ENCODE measurements around the gene DOCK9.
"Not testable (repeated sequence)": the region's sequence is repeated elsewhere in the genome, so short reads cannot be mapped to it uniquely, and the experiment has no call there.

Gene DOCK9

DNA sequence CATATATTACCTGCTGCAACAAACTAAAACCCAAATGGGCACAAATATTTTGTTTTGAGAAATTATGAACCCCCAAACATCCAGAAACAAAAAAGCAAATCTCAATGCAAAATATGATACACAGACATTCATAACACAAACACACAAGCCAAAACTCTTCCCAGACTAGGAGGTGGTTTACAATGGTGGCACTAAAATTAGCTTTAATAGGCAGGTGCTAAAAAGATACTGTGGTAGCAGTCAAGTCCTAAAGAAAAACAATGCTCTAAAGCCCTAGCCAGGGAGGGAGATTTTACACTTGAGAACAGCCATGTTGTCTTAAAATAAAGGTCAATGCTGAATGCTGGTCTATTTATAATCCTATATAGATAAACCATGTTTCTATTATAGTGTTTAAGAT is 65.0 kb downstream of the DOCK9 start:
- DNase-seq, result no peak

GRCh38 chr13:98910501-98910951 is 67.3 kb downstream of the DOCK9 start:
- no peak for DNase-seq

- no peak for DNase-seq
These were observed 68.8 kb downstream of the DOCK9 start for GRCh38 chr13:98909016-98909415.

DNA sequence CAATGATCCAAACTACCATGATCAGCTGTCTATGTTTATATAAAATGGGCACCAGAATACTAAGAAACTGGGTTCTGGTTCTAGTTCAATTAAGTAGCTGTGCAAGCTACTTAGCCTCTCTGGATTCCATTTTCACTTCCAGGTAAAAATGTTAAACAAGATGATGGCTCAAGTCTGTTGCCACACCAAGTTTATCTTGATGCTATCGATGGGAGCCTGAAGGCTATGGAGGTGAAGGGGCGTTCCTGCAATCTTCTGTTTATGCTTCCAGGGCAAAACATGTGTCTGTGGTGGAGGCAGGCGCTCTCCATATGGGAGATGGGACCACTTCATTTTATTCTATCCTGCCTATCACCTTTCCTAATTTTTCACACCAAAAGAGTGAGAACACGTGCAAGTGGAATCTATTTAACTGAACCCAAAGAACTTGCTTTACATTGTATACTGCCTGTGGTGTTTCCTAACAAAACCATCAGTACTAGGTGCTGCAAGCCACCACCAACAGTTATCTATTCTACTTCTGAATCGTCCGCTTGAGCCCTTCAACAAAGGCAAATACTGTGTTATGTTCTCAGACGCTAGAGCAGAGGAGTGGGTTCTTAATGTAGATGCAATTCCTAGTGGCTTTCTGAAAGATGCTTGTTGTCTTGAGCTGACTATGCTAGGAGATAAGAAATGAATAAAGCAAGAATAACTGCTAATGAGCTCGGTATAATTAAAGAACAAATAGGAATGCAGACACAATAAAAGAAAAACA is 70.9 kb downstream of the DOCK9 start:
- no peak for DNase-seq

- DNase-seq, result no peak
These were observed 72.7 kb downstream of the DOCK9 start for GRCh38 chr13:98905199-98905598.

DNA sequence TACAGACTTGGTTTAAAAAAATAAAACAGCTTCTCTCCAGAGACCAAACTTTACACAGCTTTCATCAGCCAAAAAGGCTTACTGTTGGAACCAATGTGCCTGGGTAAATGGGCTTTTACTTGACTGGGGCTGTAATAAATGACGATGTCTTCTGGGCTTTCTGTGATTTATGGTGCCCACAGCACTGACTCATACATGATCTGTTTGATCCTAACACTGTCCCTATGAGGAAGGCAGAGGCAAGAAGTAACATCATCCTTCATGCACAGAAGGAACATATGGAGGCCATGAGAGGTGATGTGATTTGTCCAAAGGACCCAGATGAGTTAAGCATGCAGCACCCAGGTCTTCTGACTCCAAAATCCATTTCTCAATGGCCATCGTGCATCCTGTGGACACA is 77.4 kb downstream of the DOCK9 start:
- no peak for DNase-seq

DNA sequence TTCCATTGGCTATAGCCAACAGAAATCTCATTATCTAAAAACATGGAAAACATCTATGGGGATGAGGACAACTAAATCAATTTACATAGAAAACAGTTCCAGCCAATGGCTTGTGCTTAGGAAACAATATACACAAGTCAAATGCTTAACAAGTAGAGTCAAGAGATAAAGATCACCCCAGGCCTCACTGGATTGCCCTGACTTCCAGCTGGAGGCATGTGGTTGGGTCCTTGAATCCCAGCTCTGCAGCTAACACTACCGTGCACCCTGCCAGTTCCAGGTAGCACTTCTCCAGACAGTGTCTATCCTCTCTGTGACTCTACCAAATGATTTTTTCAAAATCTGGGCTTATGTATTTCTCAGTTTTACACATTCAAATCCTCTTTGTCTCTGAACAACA is 80.2 kb downstream of the DOCK9 start:
- DNase-seq, result no peak

GRCh38 chr13:98896868-98897144 is 81.1 kb downstream of the DOCK9 start:
- no peak for DNase-seq

DNA sequence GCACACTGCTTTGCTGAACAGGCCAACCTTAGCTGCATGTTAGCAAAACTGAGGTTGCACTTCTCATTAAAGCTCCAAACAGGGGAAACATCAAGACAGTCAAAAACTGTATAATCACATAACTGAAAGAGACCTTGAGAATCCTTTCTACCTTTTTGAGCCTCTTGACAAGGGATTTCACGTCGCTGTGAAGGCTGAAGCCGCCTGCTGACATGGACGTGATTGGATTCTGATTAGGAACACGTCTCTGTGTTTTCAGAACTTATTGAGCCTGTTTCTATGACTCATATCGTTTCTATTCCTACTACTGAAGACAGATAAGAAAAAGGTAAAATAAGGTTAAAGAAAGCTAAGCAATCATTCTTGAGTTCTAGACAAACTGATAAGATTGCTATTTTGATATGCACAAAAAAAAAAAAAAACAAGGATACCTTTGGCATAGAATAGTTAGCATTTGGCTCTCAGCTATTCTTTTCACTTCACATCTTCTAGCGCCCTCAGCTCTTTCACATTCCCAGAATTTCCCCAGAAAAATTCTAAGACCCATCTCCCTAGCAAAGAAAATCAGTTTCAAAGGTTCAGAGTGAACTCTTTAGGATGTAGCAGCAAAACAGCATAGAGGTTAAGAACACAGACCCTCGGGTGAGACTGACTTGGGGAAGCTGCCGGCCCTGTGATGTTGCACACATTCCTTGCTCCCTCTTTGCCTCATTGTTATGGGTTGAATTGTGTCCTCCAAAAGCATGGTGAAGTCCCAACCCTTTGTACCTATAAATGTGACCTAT is 81.6 kb downstream of the DOCK9 start:
- DNase-seq, result no peak

DNA sequence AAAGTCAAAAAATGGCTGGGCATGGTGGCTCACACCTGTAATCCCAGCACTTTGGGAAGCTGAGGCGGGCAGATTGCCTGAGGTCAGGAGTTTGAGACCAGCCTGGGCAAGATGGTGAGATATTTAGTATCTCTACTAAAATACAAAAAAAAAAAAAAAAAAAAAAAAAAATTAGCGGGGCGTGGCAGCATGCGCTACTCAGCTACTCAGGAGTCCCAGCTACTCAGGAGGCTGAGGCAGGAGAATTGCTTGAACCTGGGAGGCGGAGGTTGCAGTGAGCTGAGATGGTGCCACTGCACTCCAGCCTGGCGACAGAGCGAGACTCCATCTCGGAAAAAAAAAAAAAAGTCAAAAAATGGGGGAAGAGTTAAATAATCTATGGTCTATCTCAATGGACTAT is 83.0 kb downstream of the DOCK9 start:
- DNase-seq, result not testable (repeated sequence)

DNA sequence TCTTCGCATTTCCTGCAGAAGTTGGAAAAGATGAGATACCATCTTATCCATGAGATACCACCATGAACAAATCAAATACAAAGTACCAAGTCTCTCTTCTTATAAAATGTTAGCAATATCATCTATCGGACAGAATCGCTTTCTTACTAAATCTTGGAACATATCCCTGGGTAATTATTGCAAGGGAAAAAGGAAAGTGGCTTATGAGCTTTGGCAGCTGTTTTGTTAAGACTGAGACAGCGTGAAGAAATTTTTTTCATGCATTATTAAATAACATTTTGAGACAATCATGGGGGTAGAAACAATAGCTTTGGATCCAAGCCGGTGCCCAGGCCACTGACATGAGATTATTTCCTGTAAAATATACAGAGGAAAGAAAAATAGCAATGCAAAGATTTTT is 84.5 kb downstream of the DOCK9 start:
- no peak for DNase-seq

DNA sequence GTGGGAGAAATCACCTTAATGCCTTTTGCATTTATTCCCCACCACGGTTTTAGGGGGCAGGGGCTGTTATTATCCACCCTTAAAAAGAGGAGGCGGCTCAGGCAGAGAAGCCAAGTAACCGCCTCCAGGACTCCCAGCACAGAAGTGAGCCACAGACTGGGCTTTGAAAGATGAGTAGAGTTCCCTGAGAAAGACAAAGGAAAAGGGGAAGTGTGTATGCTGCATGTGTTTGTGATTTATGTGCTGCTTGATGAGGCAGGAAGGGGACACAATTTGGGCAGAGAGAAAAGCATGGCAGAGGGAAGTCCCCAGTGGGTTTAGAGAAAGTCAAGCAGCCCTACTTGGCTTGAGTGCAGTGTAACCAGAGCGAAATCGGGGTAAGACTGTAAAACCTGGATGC is 85.0 kb downstream of the DOCK9 start:
- DNase-seq, result no peak

- no peak for DNase-seq
These were observed 85.8 kb downstream of the DOCK9 start for GRCh38 chr13:98892077-98892476.

GRCh38 chr13:98890925-98891324 is 86.9 kb downstream of the DOCK9 start:
- no peak for DNase-seq

DNA sequence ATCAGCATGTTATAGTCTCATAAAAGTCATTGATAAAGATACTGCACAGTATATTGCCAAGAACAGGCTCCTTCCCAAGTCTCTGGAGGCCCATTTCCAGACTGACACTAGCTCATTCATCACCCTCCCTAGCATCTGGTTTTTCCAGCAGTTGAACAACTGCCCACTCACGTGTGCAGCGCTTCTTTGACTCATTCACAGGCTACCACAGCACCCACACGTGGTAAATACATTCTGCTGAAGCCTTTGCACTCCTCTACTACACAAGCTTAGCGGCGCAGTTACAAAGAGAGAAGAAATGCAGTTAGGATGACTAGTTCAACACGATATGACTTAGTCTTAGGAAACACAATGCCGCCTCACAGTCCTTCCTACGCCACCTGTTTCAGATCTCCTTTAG is 87.7 kb downstream of the DOCK9 start:
- DNase-seq, result no peak

DNA sequence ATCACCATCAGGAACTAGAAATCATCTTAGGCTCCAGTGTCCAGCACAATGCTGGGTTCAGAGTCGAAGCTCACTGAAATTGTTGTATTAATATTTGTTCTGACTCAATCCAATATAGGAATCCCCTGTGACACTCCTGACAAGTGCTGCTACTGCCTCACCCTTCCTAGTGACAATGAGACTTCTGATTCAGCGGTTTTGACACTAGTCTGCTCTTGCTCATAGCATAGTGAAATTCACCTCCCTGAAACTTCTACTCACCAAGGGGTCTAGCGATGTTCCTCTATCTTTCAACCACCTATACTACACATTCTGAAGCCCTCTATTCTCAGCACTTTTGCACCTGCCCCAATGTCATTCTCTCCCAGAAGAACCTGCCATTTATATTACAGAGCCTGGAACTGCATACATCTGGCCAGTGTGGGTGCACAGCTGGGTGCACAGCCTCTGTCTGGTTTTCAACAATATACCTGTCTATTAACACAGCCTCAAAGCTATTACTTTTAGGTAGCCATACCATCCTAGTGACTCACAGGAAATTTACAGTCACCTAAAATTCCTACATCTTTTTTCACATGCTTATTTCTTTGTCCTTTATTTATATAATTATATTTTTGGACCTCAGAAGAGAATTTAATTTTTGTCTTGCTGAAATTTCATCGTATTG is 88.3 kb downstream of the DOCK9 start:
- no peak for DNase-seq

GRCh38 chr13:98888890-98889279 is 89.0 kb downstream of the DOCK9 start:
- no peak for DNase-seq

DNA sequence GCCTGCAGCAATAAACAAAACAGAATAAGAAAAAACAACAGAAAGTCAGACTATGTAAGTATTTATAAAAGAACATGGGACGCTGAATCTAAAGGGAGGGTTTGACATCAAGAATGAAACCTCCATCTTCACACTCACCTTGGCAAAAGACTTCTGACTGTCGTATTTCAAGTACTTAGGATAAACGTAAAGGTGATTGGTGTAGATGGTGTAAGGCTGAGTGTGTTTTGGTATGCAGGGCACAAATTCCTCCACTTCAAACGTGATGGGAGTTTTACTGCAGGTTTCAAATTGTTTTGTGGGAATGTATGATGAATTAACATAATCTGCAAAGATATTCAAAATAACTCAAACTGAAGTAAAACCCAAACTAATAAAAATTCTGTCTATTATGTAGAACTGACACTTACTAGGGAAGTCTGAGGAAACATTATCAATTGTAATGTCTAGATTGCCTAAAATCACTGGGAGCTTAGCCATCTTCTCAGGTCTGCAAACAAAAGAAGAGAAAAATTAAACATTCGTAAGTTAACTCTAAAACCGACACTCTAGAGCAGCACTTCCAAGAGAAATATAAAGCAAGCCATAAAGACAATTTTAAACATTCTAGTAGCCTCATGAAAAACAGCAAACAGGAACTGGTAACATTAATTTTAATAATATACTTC is 89.5 kb downstream of the DOCK9 start:
- DNase-seq, result no peak

- DNase-seq, result no peak
These were observed 91.2 kb downstream of the DOCK9 start for GRCh38 chr13:98886587-98887230.

DNA sequence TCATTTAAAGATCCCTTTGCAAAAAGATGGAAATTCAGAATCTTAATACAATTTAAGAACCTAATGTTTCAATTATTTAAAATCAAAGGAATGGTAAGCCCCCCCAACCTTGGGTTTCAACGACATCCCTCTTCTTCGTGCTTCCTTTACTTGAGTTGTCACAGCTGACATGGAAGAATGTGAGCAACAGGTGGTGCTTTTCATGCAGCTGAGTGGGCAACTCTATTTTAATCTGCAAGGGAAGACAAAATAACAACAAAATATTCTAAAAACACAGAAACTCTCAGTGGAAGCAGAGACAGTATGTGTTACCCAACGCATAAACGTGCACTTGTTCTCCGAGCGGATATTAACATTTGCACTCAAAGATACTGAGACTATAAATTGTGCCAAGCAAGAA is 92.3 kb downstream of the DOCK9 start:
- DNase-seq, result no peak

- no peak for DNase-seq
These were observed 93.9 kb downstream of the DOCK9 start for GRCh38 chr13:98883998-98884397.

GRCh38 chr13:98881390-98881789 is 96.5 kb downstream of the DOCK9 start:
- no peak for DNase-seq

DNA sequence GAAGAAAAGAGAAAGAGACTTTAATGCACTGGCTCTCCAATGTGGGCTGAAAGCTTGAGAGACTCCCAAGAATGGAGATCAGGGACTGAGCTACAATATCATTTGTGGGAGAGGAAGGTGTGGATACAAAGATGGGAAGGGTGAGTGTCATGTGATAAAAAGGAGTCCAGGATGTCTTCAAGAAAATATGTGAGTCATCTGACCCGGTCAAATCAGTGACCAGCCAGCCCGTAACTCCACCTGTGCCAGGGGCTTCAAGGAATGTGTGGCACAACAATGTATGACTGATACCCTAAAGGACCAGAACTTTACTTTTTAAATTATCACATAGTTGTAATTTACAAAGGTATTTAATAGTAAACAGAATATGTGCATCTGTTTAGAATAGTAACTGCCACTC is 97.2 kb downstream of the DOCK9 start:
- DNase-seq, result no peak
